Smooth muscle cell of bladder (primary cell): ENCODE measurements around the gene PPP1R2C. TPM values are rescaled to one million over a fixed set of nuclear protein-coding genes. Genes with fewer than 3 reads are reported as not detected.

Experiments used
- total RNA-seq: library from RNA; depleted of rRNA; stranded (reverse); fragments of >200 nt; gene quantifications from 2 replicates; pipeline ENCODE4 v1.2.3, GENCODE V29; 2014

The PPP1R2C gene
- not detected in 2 replicates for total RNA-seq

GRCh38 chrX:42778096-42778495 lies at the start of gene PPP1R2C:
Gene PPP1R2C, minus strand, starts transcription at chrX:42778163. Its CDS starts 84 bp downstream, at chrX:42778079.

